ENCODE results near the gene PDP2. TPM values are rescaled to one million over a fixed set of nuclear protein-coding genes. Genes with fewer than 3 reads are reported as not detected.

Gene PDP2
- total RNA-seq, 1 experiment from 2014 or later = 11.7 TPM

GRCh38 chr16:66904846-66905632 is 24.7 kb downstream of the PDP2 start:
- no peaks in the 10 kb centered on the region for H4K20me1 ChIP-seq (ENCODE audit: insufficient read depth, low read depth, low read length)
- no peak for DNase-seq
- no peaks in the 10 kb centered on the region for H3K9me2 ChIP-seq (replicated peaks; ENCODE audit: insufficient read depth, low read length)
- H3K9me3 ChIP-seq (ENCODE audit: low read length) = no peaks in the 10 kb centered on the region
- no peak overlapping the region for H3K4me3 ChIP-seq (ENCODE audit: low read length)
- H3K27me3 ChIP-seq (ENCODE audit: low read length) = no peaks in the 10 kb centered on the region
- no peak overlapping the region for H3K9ac ChIP-seq (ENCODE audit: low read length)
- H3K4me2 ChIP-seq (ENCODE audit: low read depth, low read length, poor library complexity, severe bottlenecking) = no peak overlapping the region
- H3K4me1 ChIP-seq (ENCODE audit: low read length) = peaks cover 11% of the 10 kb centered on the region
- no peak overlapping the region for H2AFZ ChIP-seq (ENCODE audit: low read length)
- H3K27ac ChIP-seq (ENCODE audit: low read length) = no peak overlapping the region
- no peaks in the 10 kb centered on the region for H3K79me2 ChIP-seq (ENCODE audit: low read length)
- H3K36me3 ChIP-seq (ENCODE audit: insufficient read depth, low read length) = no peaks in the 10 kb centered on the region

DNA sequence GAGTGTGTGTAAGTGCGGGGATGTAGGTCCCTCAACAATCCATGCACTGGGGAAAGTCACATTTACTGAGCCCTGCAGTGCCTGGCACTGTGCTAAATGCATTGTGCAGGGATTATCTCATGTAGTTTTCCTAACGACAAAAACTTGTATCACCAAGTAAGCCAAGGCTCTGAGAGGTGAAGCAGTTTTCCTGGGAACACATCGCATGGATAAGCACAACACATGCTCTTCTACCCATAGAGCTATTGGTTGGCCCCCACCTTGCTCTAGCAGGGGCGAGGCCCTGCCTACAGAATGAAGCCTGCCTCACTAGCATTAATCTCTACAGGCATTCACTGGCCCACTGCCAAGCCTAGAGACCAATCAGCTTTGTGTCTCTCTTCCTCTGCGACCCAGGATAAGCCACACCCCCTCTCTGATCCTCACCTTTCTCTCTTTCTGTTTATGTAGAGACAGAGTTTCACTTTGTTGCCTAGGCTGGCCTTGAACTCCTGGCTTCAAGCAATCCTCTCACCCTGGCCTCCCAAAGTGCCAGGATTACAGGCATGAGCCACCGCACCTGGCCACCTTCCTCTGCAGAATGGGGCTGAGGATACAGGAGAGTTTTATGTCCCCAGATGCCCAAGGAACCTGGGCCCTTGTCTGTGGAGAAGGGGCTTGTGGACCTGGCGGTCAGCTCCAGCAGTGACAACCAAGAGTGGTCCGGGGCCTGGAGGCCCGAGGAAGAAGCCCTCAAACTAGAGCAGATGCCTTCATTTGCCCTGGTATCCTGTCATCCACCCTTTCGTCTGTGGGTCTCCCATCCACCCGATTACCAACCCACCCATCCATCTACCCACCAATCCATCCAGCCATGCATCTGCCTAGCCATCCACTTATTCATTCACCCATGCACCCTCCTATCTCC is 25.6 kb downstream of the PDP2 start:
- H3K79me2 ChIP-seq (ENCODE audit: low read length) = no peaks in the 10 kb centered on the region
- no peak overlapping the region for H3K4me2 ChIP-seq (ENCODE audit: low read depth, low read length, poor library complexity, severe bottlenecking)
- H2AFZ ChIP-seq (ENCODE audit: low read length) = no peak overlapping the region

GRCh38 chr16:66906916-66907836 is 26.9 kb downstream of the PDP2 start:
- no peak overlapping the region for H3K4me2 ChIP-seq (ENCODE audit: low read depth, low read length, poor library complexity, severe bottlenecking)
- H3K27me3 ChIP-seq (ENCODE audit: low read length) = no peaks in the 10 kb centered on the region
- H3K9me3 ChIP-seq (ENCODE audit: low read length) = no peaks in the 10 kb centered on the region
- H3K36me3 ChIP-seq (ENCODE audit: insufficient read depth, low read length) = no peaks in the 10 kb centered on the region
- no peak for DNase-seq
- no peak overlapping the region for H3K4me3 ChIP-seq (ENCODE audit: low read length)
- H3K79me2 ChIP-seq (ENCODE audit: low read length) = no peaks in the 10 kb centered on the region
- no peaks in the 10 kb centered on the region for H3K9me2 ChIP-seq (replicated peaks; ENCODE audit: insufficient read depth, low read length)
- no peak overlapping the region for H2AFZ ChIP-seq (ENCODE audit: low read length)
- H3K9ac ChIP-seq (ENCODE audit: low read length) = no peak overlapping the region
- H3K27ac ChIP-seq (ENCODE audit: low read length) = no peak overlapping the region
- H4K20me1 ChIP-seq (ENCODE audit: insufficient read depth, low read depth, low read length) = no peaks in the 10 kb centered on the region
- peaks cover 11% of the 10 kb centered on the region for H3K4me1 ChIP-seq (ENCODE audit: low read length)

More for the DNA sequence above, 25.6 kb downstream of the PDP2 start:
- no peaks in the 10 kb centered on the region for H3K9me2 ChIP-seq (replicated peaks; ENCODE audit: insufficient read depth, low read length)
- H3K36me3 ChIP-seq (ENCODE audit: insufficient read depth, low read length) = no peaks in the 10 kb centered on the region
- H3K4me1 ChIP-seq (ENCODE audit: low read length) = peaks cover 11% of the 10 kb centered on the region
- DNase-seq = peak; percentile 82
- H4K20me1 ChIP-seq (ENCODE audit: insufficient read depth, low read depth, low read length) = no peaks in the 10 kb centered on the region
- H3K27me3 ChIP-seq (ENCODE audit: low read length) = no peaks in the 10 kb centered on the region
- no peak overlapping the region for H3K27ac ChIP-seq (ENCODE audit: low read length)
- H3K9ac ChIP-seq (ENCODE audit: low read length) = no peak overlapping the region
- H3K9me3 ChIP-seq (ENCODE audit: low read length) = no peaks in the 10 kb centered on the region
- no peak overlapping the region for H3K4me3 ChIP-seq (ENCODE audit: low read length)

DNA sequence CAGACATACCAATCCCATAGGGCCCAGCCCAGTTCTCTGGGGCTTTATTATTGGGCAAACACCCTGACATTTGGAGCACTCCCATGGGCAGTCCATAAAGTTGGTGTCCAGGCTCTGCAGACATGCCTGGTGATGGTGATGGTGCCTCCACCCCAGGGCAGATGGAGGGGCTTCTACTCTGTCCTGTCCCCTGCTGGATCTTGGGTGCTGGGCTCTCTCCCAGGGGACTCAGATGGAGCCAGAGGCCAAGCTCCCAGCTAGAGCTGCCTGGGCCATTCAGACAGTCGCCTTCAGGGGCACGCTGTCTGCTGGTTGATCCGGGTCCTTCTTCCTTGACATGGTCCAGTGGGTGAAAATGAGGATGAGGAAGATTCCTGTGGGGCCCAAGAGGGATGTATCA is 27.8 kb downstream of the PDP2 start:
- Histone ChIP-seq H3K9me3 (ENCODE audit: low read length) (no peaks in the 10 kb centered on the region), H3K79me2 (ENCODE audit: low read length) (no peaks in the 10 kb centered on the region), H3K4me3 (ENCODE audit: low read length) (no peak overlapping the region), H2AFZ (ENCODE audit: low read length) (no peak overlapping the region), H3K27ac (ENCODE audit: low read length) (no peak overlapping the region), H3K9ac (ENCODE audit: low read length) (no peak overlapping the region), H3K9me2 (replicated peaks; ENCODE audit: insufficient read depth, low read length) (no peaks in the 10 kb centered on the region), H3K36me3 (ENCODE audit: insufficient read depth, low read length) (no peaks in the 10 kb centered on the region), H3K27me3 (ENCODE audit: low read length) (no peaks in the 10 kb centered on the region), H3K4me1 (ENCODE audit: low read length) (peaks cover 8% of the 10 kb centered on the region), H3K4me2 (ENCODE audit: low read depth, low read length, poor library complexity, severe bottlenecking) (no peak overlapping the region), H4K20me1 (ENCODE audit: insufficient read depth, low read depth, low read length) (no peaks in the 10 kb centered on the region)
- no peak for DNase-seq

DNA sequence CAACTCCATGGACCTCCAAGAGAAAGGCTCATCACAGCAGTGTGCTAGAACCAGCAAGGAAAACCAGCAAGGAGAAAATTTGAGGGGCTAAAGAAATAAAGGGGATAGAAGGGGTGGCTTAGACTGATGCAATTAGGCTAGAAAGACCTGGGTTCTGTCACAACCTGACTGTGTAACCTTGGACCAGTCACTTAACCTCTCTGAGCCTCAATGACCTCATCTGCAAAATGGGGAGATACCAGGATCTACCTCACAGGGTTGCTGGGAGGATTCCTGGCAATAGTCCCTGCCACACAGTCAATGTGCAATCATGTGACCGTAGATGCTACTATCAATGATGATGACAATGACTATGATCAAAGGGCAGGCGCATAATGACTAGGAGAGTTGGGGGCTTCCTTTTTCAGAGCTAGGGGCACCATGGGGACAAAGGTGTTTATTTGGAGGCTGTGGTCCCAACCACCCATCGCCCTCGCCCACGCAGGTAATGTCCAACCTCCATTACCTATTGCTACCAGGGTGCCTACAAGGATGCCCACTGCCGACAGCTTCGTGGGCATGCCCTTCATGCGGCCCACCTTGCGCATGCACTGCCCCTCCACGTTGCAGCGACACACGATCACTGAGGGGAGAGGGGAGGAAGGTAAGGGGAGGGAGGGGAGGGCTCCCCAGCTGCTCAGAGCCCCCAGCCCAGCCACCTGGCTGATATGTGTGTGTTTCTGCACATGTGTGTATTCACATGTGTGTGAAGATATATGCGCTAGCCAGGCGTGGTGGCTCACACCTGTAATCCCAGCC is 28.6 kb downstream of the PDP2 start:
- no peaks in the 10 kb centered on the region for H3K9me2 ChIP-seq (replicated peaks; ENCODE audit: insufficient read depth, low read length)
- H3K79me2 ChIP-seq (ENCODE audit: low read length) = no peaks in the 10 kb centered on the region
- no peak overlapping the region for H3K9ac ChIP-seq (ENCODE audit: low read length)
- H3K27ac ChIP-seq (ENCODE audit: low read length) = no peak overlapping the region
- no peaks in the 10 kb centered on the region for H4K20me1 ChIP-seq (ENCODE audit: insufficient read depth, low read depth, low read length)
- H3K27me3 ChIP-seq (ENCODE audit: low read length) = no peaks in the 10 kb centered on the region
- no peak for DNase-seq
- no peak overlapping the region for H2AFZ ChIP-seq (ENCODE audit: low read length)
- H3K9me3 ChIP-seq (ENCODE audit: low read length) = no peaks in the 10 kb centered on the region
- H3K4me3 ChIP-seq (ENCODE audit: low read length) = no peak overlapping the region
- no peaks in the 10 kb centered on the region for H3K36me3 ChIP-seq (ENCODE audit: insufficient read depth, low read length)
- no peak overlapping the region for H3K4me2 ChIP-seq (ENCODE audit: low read depth, low read length, poor library complexity, severe bottlenecking)
- peaks cover 6% of the 10 kb centered on the region; the same call in 1 of the 2 replicates for H3K4me1 ChIP-seq (ENCODE audit: low read length)

GRCh38 chr16:66910175-66910940 is 30.0 kb downstream of the PDP2 start:
- H3K4me2 ChIP-seq (ENCODE audit: low read depth, low read length, poor library complexity, severe bottlenecking) = no peak overlapping the region
- H3K9me2 ChIP-seq (replicated peaks; ENCODE audit: insufficient read depth, low read length) = no peaks in the 10 kb centered on the region
- no peak overlapping the region for H3K4me3 ChIP-seq (ENCODE audit: low read length)
- DNase-seq = no peak
- no peaks in the 10 kb centered on the region for H3K27me3 ChIP-seq (ENCODE audit: low read length)
- no peaks in the 10 kb centered on the region for H3K36me3 ChIP-seq (ENCODE audit: insufficient read depth, low read length)
- H3K27ac ChIP-seq (ENCODE audit: low read length) = no peak overlapping the region
- no peak overlapping the region for H2AFZ ChIP-seq (ENCODE audit: low read length)
- H3K4me1 ChIP-seq (ENCODE audit: low read length) = peaks cover 6% of the 10 kb centered on the region; the same call in 1 of the 2 replicates
- no peaks in the 10 kb centered on the region for H3K79me2 ChIP-seq (ENCODE audit: low read length)
- no peaks in the 10 kb centered on the region for H3K9me3 ChIP-seq (ENCODE audit: low read length)
- H3K9ac ChIP-seq (ENCODE audit: low read length) = no peak overlapping the region
- no peaks in the 10 kb centered on the region for H4K20me1 ChIP-seq (ENCODE audit: insufficient read depth, low read depth, low read length)

GRCh38 chr16:66911112-66911511 is 30.8 kb downstream of the PDP2 start:
- no peak overlapping the region for H3K4me2 ChIP-seq (ENCODE audit: low read depth, low read length, poor library complexity, severe bottlenecking)

More at GRCh38 chr16:66911112-66911511, 30.8 kb downstream of the PDP2 start:
- no peak for DNase-seq
- Histone ChIP-seq H3K27me3 (ENCODE audit: low read length) (no peaks in the 10 kb centered on the region), H3K9me2 (replicated peaks; ENCODE audit: insufficient read depth, low read length) (no peaks in the 10 kb centered on the region), H2AFZ (ENCODE audit: low read length) (no peak overlapping the region), H3K4me3 (ENCODE audit: low read length) (no peak overlapping the region), H3K27ac (ENCODE audit: low read length) (no peak overlapping the region), H3K36me3 (ENCODE audit: insufficient read depth, low read length) (no peaks in the 10 kb centered on the region), H3K9me3 (ENCODE audit: low read length) (no peaks in the 10 kb centered on the region), H4K20me1 (ENCODE audit: insufficient read depth, low read depth, low read length) (no peaks in the 10 kb centered on the region), H3K79me2 (ENCODE audit: low read length) (no peaks in the 10 kb centered on the region), H3K4me1 (ENCODE audit: low read length) (no peaks in the 10 kb centered on the region), H3K9ac (ENCODE audit: low read length) (no peak overlapping the region)
